IPS-15b (cell line): ENCODE results near the gene CYTH1.

Experiments used
- H3K27me3 ChIP-seq: one replicate; pipeline ENCODE4 v1.6.1; 2013; ENCODE audit warnings: low read length; ENCODE audit not compliant: control insufficient read depth, insufficient read depth
- H3K36me3 ChIP-seq: one replicate; pipeline ENCODE4 v1.6.1; 2013; ENCODE audit warnings: low read length; ENCODE audit not compliant: control insufficient read depth, insufficient read depth
- H3K4me1 ChIP-seq: one replicate; pipeline ENCODE4 v1.6.1; 2013; ENCODE audit warnings: mild to moderate bottlenecking, low read length; ENCODE audit not compliant: control insufficient read depth, insufficient read depth
- H3K4me3 ChIP-seq: one replicate; pipeline ENCODE4 v1.5.1; 2013; ENCODE audit warnings: low read depth, low read length
- H3K9ac ChIP-seq: one replicate; pipeline ENCODE4 v1.6.1; 2013; ENCODE audit warnings: low read depth, mild to moderate bottlenecking, low read length
- H3K9me3 ChIP-seq: one replicate; pipeline ENCODE4 v1.6.1; 2013; ENCODE audit warnings: mild to moderate bottlenecking, low read length; ENCODE audit not compliant: control insufficient read depth, insufficient read depth

Gene CYTH1, protein sequence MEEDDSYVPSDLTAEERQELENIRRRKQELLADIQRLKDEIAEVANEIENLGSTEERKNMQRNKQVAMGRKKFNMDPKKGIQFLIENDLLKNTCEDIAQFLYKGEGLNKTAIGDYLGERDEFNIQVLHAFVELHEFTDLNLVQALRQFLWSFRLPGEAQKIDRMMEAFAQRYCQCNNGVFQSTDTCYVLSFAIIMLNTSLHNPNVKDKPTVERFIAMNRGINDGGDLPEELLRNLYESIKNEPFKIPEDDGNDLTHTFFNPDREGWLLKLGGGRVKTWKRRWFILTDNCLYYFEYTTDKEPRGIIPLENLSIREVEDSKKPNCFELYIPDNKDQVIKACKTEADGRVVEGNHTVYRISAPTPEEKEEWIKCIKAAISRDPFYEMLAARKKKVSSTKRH

DNA sequence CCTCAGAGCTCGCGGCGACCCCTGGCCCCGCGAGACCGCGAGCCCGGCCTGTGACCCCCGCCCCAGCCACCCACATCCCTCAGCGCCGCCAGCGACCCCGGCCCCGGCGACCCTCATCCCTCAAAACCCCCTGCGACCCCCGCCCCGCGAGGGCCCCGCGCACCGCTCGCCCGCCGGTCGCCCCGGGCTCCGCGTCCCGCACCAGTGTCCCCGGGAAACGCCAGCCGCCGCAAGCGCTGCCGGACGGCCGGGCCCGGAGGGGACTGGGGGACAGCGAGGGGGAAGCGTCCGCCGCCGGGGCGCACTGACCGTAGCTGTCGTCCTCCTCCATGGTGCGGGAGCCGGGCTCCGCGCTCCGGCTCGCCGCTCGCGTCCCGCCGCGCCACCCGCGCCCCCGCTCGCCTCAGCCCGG lies at the start of gene CYTH1:
CYTH1 (minus strand) TSS at position 381 of the 412 bp plus-strand sequence; CDS start at position 331, 50 bp downstream.
- H3K9ac ChIP-seq: peak within 1 kb of the TSS; percentile 70
- no peaks in the 10 kb centered on the region for H3K9me3 ChIP-seq
- H3K36me3 ChIP-seq: no peaks in the 10 kb centered on the region
- H3K27me3 ChIP-seq: peaks cover 2% of the 10 kb centered on the region
- peaks cover 2% of the 10 kb centered on the region for H3K4me1 ChIP-seq
- H3K4me3 ChIP-seq: peak within 1 kb of the TSS; percentile 60

DNA sequence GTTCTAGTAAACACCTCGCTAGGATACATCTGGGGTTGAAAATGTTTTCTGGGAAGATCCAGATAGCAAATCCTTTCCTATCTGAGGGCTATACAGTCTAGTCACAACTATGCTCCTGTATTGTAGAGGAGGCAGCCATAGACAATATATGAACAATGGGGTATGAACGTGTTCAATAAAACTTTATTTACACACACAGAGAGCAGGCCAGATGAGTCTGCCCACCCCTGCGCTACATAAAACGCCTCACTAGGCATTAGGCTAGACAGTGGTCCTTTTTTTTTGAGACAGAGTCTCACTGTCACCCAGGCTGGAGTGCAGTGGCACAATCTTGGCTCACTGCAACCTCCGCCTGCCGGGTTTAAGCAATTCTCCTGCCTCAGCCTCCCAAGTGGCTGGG lies 47.4 kb upstream of the CYTH1 start:
- Histone ChIP-seq H3K9ac (no peak overlapping the region), H3K36me3 (peaks cover 71% of the 10 kb centered on the region), H3K27me3 (no peaks in the 10 kb centered on the region), H3K9me3 (no peaks in the 10 kb centered on the region), H3K4me3 (no peak overlapping the region), H3K4me1 (no peaks in the 10 kb centered on the region)

DNA sequence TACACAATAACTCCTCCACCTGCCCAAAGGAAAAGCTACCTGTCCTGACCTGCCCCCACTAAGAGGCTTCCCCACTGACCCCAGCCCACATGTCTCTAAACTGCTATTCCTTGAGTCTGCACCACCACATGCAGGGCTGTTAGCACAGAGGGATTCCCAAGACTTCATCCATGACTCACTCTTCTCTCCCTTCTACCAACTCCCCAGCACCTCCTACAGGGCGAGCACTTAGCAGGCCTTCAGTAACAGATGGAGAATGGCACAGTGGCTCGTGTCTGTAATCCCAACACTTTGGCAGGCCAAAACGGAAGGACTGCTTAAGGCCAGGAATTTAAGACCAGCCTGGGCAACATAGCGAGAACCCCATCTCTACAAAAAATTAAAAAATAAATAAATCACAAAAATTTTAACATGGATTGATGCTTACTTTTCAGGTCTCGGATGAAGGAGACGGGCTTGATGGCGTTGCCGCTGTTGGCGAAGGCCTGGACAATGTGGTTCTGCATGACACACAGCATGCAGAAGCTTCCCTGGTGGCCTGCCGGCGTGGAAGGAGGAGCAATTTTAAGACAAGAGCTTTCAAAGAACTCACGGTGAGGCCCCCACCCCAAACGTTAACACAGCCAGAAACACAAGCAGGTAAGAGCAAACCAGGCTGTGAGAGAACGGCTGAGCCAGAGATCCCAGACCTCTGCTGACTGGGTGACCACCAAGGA lies 46.6 kb upstream of the CYTH1 start:
- Histone ChIP-seq H3K4me1 (no peaks in the 10 kb centered on the region), H3K27me3 (no peaks in the 10 kb centered on the region), H3K4me3 (no peak overlapping the region), H3K9ac (no peak overlapping the region), H3K9me3 (no peaks in the 10 kb centered on the region), H3K36me3 (peaks cover 72% of the 10 kb centered on the region)

DNA sequence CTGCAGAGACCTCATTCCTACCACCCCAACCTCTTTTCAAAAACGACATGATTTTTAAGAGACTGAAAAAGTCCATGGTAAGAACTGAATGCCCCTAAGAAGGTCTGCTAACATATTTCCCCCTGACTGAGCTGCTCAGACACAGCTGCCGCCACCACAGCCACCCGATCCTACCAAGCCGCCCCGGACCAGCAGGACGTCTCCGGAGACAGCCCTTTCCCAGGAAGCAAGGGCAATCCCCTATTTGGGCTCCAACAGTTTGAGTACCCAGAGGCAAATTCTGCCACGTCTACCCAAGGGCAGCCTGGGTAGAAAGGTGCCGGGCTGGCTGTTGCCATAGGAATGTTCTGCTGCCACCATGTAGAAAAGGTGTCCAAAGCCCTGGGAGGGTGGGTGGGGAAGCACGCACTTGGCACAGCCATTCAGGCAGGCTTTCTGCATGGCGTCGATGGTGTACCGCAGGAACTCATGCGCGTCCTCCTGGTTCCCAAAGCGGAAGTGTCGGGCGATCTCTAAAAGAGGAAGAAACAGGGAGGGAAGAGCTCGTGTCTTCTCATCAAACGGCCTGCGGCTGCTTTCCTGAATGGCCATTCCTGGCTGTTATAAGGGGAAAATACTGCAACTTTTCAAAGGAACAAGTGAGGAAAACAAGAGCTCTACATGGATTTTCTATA lies 44.9 kb upstream of the CYTH1 start:
- H3K4me1 ChIP-seq: no peaks in the 10 kb centered on the region
- H3K27me3 ChIP-seq: no peaks in the 10 kb centered on the region
- H3K9me3 ChIP-seq: no peaks in the 10 kb centered on the region
- no peak overlapping the region for H3K4me3 ChIP-seq
- H3K36me3 ChIP-seq: peaks cover 74% of the 10 kb centered on the region
- H3K9ac ChIP-seq: no peak overlapping the region

DNA sequence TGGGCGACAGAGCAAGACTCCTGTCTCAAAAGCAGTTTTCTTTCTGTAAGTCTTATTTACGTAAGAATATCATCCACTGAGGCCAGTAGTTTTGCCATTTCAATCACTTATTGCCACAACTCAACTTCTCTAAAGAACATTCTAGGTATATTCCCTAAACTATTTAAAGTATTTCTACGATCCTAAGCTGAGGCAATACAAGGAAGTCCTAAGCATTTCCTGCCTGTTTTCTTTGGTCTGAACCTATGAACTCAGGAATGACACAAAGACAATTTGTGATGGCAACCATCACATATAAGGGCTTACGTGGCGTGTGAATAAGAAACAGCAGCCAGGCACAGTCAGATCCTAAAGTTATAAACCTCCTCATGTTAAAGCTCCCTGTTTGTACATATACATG lies 44.3 kb upstream of the CYTH1 start:
- no peak overlapping the region for H3K4me3 ChIP-seq
- H3K4me1 ChIP-seq: no peaks in the 10 kb centered on the region
- no peaks in the 10 kb centered on the region for H3K27me3 ChIP-seq
- H3K36me3 ChIP-seq: peaks cover 77% of the 10 kb centered on the region
- no peak overlapping the region for H3K9ac ChIP-seq
- no peaks in the 10 kb centered on the region for H3K9me3 ChIP-seq

DNA sequence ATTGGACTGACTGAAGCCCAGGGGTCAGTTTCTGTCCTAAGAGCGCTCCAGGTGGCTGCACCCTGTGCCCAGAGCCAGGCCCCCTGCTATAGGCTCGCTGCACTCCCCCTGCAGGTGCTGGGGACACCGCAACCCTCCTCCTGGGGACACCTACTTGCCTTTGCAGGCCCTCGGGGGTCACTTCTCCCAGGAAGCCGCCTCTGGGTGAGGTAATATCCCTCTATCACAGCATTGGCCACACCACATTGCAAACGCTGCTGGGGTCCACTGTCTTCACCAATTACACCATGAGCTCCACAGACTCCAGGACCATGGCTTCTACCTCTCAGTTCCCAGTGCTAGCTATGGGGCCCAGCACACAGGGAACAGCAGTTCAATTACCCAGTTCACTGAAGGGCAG lies 43.6 kb upstream of the CYTH1 start:
- Histone ChIP-seq H3K36me3 (peaks cover 79% of the 10 kb centered on the region), H3K9ac (no peak overlapping the region), H3K4me1 (no peaks in the 10 kb centered on the region), H3K4me3 (no peak overlapping the region), H3K27me3 (no peaks in the 10 kb centered on the region), H3K9me3 (no peaks in the 10 kb centered on the region)

DNA sequence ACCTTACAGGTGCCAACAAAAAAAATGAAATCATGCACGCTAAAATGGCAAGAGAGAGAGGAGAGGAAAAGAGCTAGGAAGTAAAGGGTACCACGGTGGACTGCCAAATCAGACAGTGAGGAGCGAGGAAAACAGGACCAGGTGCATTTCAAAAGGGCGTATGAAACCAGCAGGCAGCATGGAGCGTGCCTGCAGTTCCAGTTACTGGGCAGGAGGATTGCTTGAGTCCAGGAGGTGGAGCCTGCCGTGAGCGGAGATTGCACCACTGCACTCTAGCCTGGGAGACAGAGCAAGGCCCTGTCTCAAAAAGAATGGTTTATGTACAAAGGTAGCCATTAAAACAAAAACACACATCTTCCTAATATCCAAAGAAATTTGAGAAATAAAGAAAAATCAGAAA lies 42.2 kb upstream of the CYTH1 start:
- no peaks in the 10 kb centered on the region for H3K27me3 ChIP-seq
- no peaks in the 10 kb centered on the region for H3K4me1 ChIP-seq
- H3K9me3 ChIP-seq: no peaks in the 10 kb centered on the region
- H3K9ac ChIP-seq: no peak overlapping the region
- H3K36me3 ChIP-seq: peaks cover 85% of the 10 kb centered on the region
- no peak overlapping the region for H3K4me3 ChIP-seq

DNA sequence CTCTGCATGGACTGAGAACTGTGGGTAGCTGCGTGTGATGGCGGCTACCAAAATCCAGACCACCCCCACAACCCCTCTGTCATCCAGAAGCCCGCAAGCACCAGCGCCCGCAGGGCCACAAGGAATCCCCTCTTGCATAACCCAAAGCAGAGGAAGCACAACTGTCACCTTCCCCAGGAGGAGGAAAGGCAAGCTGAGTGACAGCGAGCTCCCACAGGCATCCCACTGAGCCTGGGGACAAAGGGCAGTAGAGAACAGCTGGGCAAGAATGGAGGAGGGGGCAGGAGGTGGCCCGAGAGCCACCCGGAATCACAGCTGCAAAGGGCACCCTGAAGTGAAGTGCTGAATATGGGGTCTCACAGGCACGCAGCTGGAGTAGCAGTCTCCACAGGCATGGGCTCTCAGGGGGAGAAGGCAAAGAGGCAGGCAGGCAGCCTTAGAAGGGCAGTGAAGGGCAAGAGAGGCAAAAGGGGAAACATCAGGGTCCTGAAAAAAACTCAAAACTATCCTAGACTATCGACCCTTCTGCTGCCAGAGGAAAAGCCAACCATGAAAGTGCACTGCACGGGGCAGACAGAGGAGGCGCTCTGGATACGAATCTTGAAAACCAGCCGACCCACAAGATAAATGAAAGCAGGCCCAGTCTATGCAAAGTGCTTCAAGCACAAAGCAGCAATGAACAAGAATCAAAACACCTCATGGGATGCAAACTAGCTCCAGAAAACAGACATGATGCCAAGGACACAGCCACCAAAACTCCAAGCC lies 41.4 kb upstream of the CYTH1 start:
- peaks cover 89% of the 10 kb centered on the region for H3K36me3 ChIP-seq
- no peak overlapping the region for H3K9ac ChIP-seq
- H3K4me1 ChIP-seq: no peaks in the 10 kb centered on the region
- no peaks in the 10 kb centered on the region for H3K9me3 ChIP-seq
- no peaks in the 10 kb centered on the region for H3K27me3 ChIP-seq
- H3K4me3 ChIP-seq: no peak overlapping the region

DNA sequence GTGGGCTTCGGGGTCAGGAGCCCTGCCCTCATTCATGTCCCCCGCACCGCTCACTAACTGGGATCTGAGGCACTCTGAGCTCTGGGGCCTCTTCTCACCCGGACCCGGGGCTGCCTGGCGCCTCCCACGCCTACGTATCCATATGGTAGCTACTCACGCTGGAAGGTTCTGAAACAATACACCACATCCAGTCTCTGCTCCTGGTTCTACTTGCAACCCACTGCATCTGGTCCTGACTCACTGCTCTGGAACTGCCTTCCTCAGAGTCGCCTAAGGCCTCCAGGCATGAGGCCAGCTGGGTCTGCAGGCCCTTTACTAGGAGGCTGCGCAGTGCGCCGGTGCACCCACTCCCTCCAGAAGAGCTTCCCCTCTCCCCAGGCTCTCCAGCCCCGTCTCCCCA lies 40.5 kb upstream of the CYTH1 start:
- Histone ChIP-seq H3K9ac (no peak overlapping the region), H3K36me3 (peaks cover 88% of the 10 kb centered on the region)

DNA sequence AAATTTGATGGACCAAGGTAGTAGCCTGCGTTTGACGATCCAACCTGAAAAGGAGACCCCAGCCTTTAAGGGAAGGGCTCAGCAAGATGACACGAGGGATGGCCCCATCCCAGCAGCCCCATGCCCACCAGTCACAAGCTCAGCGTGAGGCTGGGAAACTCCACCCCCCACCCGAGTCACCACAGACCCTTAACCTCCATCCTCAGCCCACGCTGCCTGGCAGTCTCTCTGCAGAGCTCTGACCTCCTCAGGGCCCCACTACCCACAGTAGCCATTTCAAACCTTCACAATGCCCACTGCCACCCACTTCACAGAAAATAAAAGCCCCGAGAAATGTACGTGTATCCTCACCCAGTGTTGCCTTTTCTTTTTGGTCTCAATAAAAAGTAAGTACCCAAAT lies 39.9 kb upstream of the CYTH1 start:
- Histone ChIP-seq H3K4me3 (no peak overlapping the region), H3K36me3 (peaks cover 88% of the 10 kb centered on the region), H3K27me3 (no peaks in the 10 kb centered on the region), H3K9me3 (no peaks in the 10 kb centered on the region), H3K9ac (no peak overlapping the region), H3K4me1 (no peaks in the 10 kb centered on the region)

More for the DNA sequence above, 40.5 kb upstream of the CYTH1 start:
- H3K27me3 ChIP-seq: no peaks in the 10 kb centered on the region
- H3K4me3 ChIP-seq: no peak overlapping the region
- H3K4me1 ChIP-seq: no peaks in the 10 kb centered on the region
- H3K9me3 ChIP-seq: no peaks in the 10 kb centered on the region

DNA sequence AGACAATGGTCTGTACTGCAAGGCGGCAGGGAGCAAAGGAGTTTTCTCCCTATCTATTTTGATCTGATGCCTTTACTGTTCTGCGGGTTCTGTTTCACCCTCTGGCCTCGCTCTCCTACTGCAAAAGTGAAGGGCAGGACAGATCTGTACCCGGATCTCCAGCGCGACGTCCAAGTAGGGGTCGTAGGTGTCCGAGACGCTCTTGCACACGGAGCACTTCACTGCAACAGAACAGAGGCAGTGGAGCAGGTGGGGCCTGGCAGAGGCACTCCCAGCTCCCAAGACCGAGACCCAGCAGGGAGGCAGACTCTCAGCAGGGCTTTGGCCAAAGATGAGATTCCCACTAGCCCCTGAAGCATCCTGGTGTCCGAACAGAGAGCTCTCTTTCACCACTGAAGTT lies 38.8 kb upstream of the CYTH1 start:
- no peaks in the 10 kb centered on the region for H3K27me3 ChIP-seq
- H3K4me3 ChIP-seq: no peak overlapping the region
- no peak overlapping the region for H3K9ac ChIP-seq
- H3K36me3 ChIP-seq: peaks cover 86% of the 10 kb centered on the region
- no peaks in the 10 kb centered on the region for H3K4me1 ChIP-seq
- H3K9me3 ChIP-seq: no peaks in the 10 kb centered on the region
